SK-N-SH (cell line): Measurements from ENCODE around the gene IFITM5. TPM values are rescaled to one million over a fixed set of nuclear protein-coding genes. Genes with fewer than 3 reads are reported as not detected.

Experiments
- CTCF ChIA-PET: fragments of 300-600, 350-600 bp; formaldehyde crosslinking; extraction: SDS; loops from one replicate; lab custom pipeline; 2021; lab: Yijun Ruan, JAX
- POLR2A ChIA-PET: fragments of 350-600 bp; sonication (Branson Sonifier 250); formaldehyde crosslinking; extraction: SDS; loops from one replicate; lab custom pipeline; 2020; ENCODE audit warnings: antibody characterized with exemption, inconsistent platforms; lab: Yijun Ruan, JAX
- DNase-seq: peaks from one replicate; pipeline ENCODE4 v3.0.0; 2012
- H2AFZ ChIP-seq: fragments of 200-600 bp; sonication (generic); 2 replicates; pipeline ENCODE4 v1.8.1; 2016; ENCODE audit warnings: antibody characterized with exemption, mild to moderate bottlenecking, low read depth
- H3F3A ChIP-seq: fragments of 200-600 bp; sonication (generic); replicated peaks from 2 replicates; pipeline ENCODE3; 2016; ENCODE audit warnings: antibody characterized with exemption, mild to moderate bottlenecking; ENCODE audit not compliant: insufficient read depth
- H3K27ac ChIP-seq, 2 experiments: fragments of 200-500 bp in 1 of 2; fragments of 200-600 bp in 1 of 2; sonication (Bioruptor generic) in 1 of 2; sonication (generic), shearing (Covaris generic) in 1 of 2; 2 replicates each; pipeline versions ENCODE4 v1.5.1 to v1.6.1; 2014 to 2016; ENCODE audit warnings: low read depth in 2 of 2, inconsistent platforms in 1 of 2, low read length in 1 of 2, mild to moderate bottlenecking in 1 of 2, mixed read lengths in 1 of 2
- H3K27me3 ChIP-seq: fragments of 200-600 bp; sonication (generic), shearing (Covaris generic); 2 replicates; pipeline ENCODE4 v1.6.1; 2016; ENCODE audit warnings: mixed run types; ENCODE audit not compliant: insufficient read depth
- H3K36me3 ChIP-seq, 2 experiments: fragments of 200-500 bp in 1 of 2; fragments of 200-600 bp in 1 of 2; sonication (Bioruptor generic) in 1 of 2; sonication (generic) in 1 of 2; replicated peaks in 1 of 2; 2 replicates each; pipeline versions ENCODE3 to v1.5.1; 2014 to 2016; ENCODE audit warnings: low read length in 1 of 2, mild to moderate bottlenecking in 1 of 2; ENCODE audit not compliant: insufficient read depth in 2 of 2, control insufficient read depth in 1 of 2
- H3K4me1 ChIP-seq, 2 experiments: fragments of 200-500 bp in 1 of 2; fragments of 200-600 bp in 1 of 2; sonication (Bioruptor generic) in 1 of 2; sonication (generic), shearing (Covaris generic) in 1 of 2; 2 replicates each; pipeline versions ENCODE4 v1.5.1 to v1.6.1; 2014 to 2016; ENCODE audit warnings: low read depth in 1 of 2, low read length in 1 of 2, mixed run types in 1 of 2; ENCODE audit not compliant: insufficient read depth in 2 of 2, control insufficient read depth in 1 of 2
- H3K4me2 ChIP-seq: fragments of 200-600 bp; sonication (generic), shearing (Covaris generic); 2 replicates; pipeline ENCODE4 v1.6.1; 2017; ENCODE audit warnings: mixed run types
- H3K4me3 ChIP-seq, 2 experiments: fragments of 200-500 bp in 1 of 2; fragments of 200-600 bp in 1 of 2; sonication (Bioruptor generic) in 1 of 2; sonication (generic), shearing (Covaris generic) in 1 of 2; 2 replicates each; pipeline versions ENCODE4 v1.5.1 to v1.8.1; 2014 to 2016; ENCODE audit warnings: low read depth in 2 of 2, inconsistent platforms in 1 of 2, low read length in 1 of 2, mild to moderate bottlenecking in 1 of 2, mixed read lengths in 1 of 2, moderate library complexity in 1 of 2
- H3K79me2 ChIP-seq: fragments of 200-600 bp; sonication (generic); 2 replicates; pipeline ENCODE4 v1.8.1; 2017; ENCODE audit warnings: mild to moderate bottlenecking; ENCODE audit not compliant: insufficient read depth
- H3K9ac ChIP-seq: fragments of 200-600 bp; sonication (generic); 2 replicates; pipeline ENCODE4 v1.6.1; 2017; ENCODE audit warnings: mixed run types
- H3K9me2 ChIP-seq: fragments of 200-600 bp; sonication (generic); 2 replicates; pipeline ENCODE4 v1.6.1; 2017; ENCODE audit warnings: mixed run types
- H3K9me3 ChIP-seq: fragments of 200-600 bp; sonication (generic); 2 replicates; pipeline ENCODE4 v1.6.1; 2017; ENCODE audit warnings: mixed run types, mild to moderate bottlenecking, moderate library complexity
- H4K20me1 ChIP-seq: fragments of 200-600 bp; sonication (generic); 2 replicates; pipeline ENCODE4 v1.6.1; 2017; ENCODE audit warnings: mild to moderate bottlenecking, mixed run types; ENCODE audit not compliant: insufficient read depth
- ELF1 ChIP-seq: IDR thresholded peaks from 2 replicates; pipeline ENCODE4 v1.4.0; 2012
- EP300 ChIP-seq, 2 experiments: IDR thresholded peaks; 2 replicates each; pipeline versions ENCODE4 v1.4.0 to v1.6.1; 2012; ENCODE audit warnings: borderline replicate concordance in 1 of 2, low read depth in 1 of 2, low read length in 1 of 2
- EZH2phosphoT487 ChIP-seq: fragments of 200-600 bp; sonication (generic); IDR thresholded peaks from 2 replicates; pipeline ENCODE4 v1.6.1; 2017; ENCODE audit warnings: low read depth, mixed run types, mild to moderate bottlenecking, antibody characterized with exemption, moderate library complexity, borderline replicate concordance
- FOXJ3 ChIP-seq: sonication (generic); formaldehyde crosslinking; IDR thresholded peaks from 2 replicates; pipeline ENCODE4 v1.5.1; 2020; ENCODE audit warnings: mild to moderate bottlenecking, missing genetic modification reagents
- FOXM1 ChIP-seq: IDR thresholded peaks from 2 replicates; pipeline ENCODE4 v1.4.0; 2012; ENCODE audit warnings: low read depth, mild to moderate bottlenecking
- JUND ChIP-seq: IDR thresholded peaks from 2 replicates; pipeline ENCODE4 v1.4.0; 2012
- MEF2A ChIP-seq: IDR thresholded peaks from 2 replicates; pipeline ENCODE4 v1.4.0; 2012; ENCODE audit warnings: low read depth, borderline replicate concordance
- MXI1 ChIP-seq: IDR thresholded peaks from 2 replicates; pipeline ENCODE4 v1.6.1; 2012; ENCODE audit warnings: mild to moderate bottlenecking, low read depth, low read length, improper control_type of control experiment
- NFIC ChIP-seq: IDR thresholded peaks from 2 replicates; pipeline ENCODE4 v1.4.0; 2012; ENCODE audit warnings: borderline replicate concordance
- RAD21 ChIP-seq: IDR thresholded peaks from 2 replicates; pipeline ENCODE4 v1.6.1; 2012; ENCODE audit warnings: mild to moderate bottlenecking, low read length
- RCOR1 ChIP-seq: fragments of 150-350 bp; IDR thresholded peaks from 2 replicates; pipeline ENCODE4 v1.6.1; 2017; ENCODE audit warnings: antibody characterized with exemption, low read length
- RFX5 ChIP-seq: IDR thresholded peaks from 2 replicates; pipeline ENCODE4 v1.6.1; 2012; ENCODE audit warnings: mild to moderate bottlenecking, improper control_type of control experiment, low read length
- RXRA ChIP-seq: IDR thresholded peaks from 2 replicates; pipeline ENCODE4 v1.4.0; 2012; ENCODE audit warnings: low read depth, mild to moderate bottlenecking, borderline replicate concordance
- SMC3 ChIP-seq: IDR thresholded peaks from 2 replicates; pipeline ENCODE4 v1.6.1; 2012; ENCODE audit warnings: low read depth, low read length, improper control_type of control experiment
- TAF1 ChIP-seq: IDR thresholded peaks from 2 replicates; pipeline ENCODE4 v1.6.1; 2012; ENCODE audit warnings: low read depth, mild to moderate bottlenecking, low read length, moderate library complexity, borderline replicate concordance
- TCF12 ChIP-seq: IDR thresholded peaks from 2 replicates; pipeline ENCODE4 v1.4.0; 2012
- USF1 ChIP-seq: IDR thresholded peaks from 2 replicates; pipeline ENCODE4 v1.4.0; 2012; ENCODE audit warnings: low read depth, borderline replicate concordance
- YY1 ChIP-seq: IDR thresholded peaks from 2 replicates; pipeline ENCODE4 v1.4.0; 2012; ENCODE audit warnings: low read depth, mild to moderate bottlenecking
- WGBS: methylation state at CpG from one replicate; pipeline ENCODE4 v1.1.6; 2017; ENCODE audit warnings: low lambda C conversion rate; 5-methylcytosine and 5-hydroxymethylcytosine counted together
- polyA plus RNA-seq, 3 experiments: library from polyadenylated mRNA; depleted of rRNA; stranded (reverse); fragments of >200 nt; gene quantifications; 2 replicates each; pipeline ENCODE4 v1.2.3, GENCODE V29; 2012
- TF ChIP-seq, protein P1 (sequence below): IDR thresholded peaks from 2 replicates; pipeline ENCODE4; 2012
- TF ChIP-seq, protein P2 (sequence below): IDR thresholded peaks from 2 replicates; pipeline ENCODE4 v1.4.0; 2012; ENCODE audit warnings: low read depth, borderline replicate concordance

The IFITM5 gene
- polyA plus RNA-seq, 1 of the 3 experiments (the other 2 are of a cell fraction) = not detected

DNA sequence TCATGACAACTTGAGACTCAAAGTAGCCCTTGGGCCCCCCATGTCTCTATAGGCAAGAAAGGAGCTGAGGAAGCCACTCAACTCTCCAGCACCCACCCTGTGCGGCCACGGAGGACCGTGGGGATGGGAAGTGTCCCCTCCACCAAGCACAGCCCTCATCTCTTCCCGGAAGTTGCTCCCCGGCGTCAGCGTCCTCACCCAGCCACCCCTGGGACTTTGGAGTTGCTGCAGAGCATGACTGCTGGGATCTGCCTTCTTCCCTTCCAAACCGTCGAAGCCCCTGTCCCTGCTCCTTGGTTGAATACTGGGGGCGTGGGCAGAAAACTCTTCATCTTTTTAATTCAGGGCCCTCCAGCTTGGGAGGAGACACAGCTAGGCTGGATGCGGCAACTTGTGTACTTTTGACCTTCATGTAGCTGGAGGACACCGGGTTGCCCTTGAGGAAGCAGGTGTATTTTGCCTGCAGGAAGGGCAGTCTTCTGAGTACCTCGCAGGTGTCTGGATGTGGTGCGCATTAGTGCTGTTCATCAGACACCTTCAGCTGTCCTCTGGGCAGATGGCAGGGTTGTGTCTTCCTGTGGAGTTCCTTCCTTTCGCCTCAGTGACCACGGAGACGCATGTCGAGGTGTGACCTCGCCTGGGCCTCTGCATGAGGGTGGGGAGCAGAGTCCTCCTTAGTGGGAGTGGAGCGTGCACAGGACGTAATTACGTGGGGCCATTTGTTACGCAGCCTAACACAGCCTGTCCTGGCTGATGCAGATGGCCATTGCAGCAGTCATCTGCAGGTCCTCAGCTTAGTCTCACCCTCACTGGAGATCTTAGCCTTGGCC is 33.5 kb upstream of the IFITM5 start:
- Histone ChIP-seq H3K4me1 (no peaks in the 10 kb centered on the region; a peak in 1 of 4 replicates), H3K36me3 (no peaks in the 10 kb centered on the region), H3K27ac (no peak overlapping the region), H3K27me3 (no peaks in the 10 kb centered on the region), H3K9ac (no peak overlapping the region), H3F3A (no peaks in the 10 kb centered on the region), H3K4me2 (no peak overlapping the region), H4K20me1 (no peaks in the 10 kb centered on the region), H2AFZ (no peak overlapping the region), H3K79me2 (no peaks in the 10 kb centered on the region), H3K4me3 (no peak overlapping the region), H3K9me3 (no peaks in the 10 kb centered on the region), H3K9me2 (no peaks in the 10 kb centered on the region)
- WGBS = 53% methylated on average over 12 of the region's 23 CpGs
- DNase-seq = no peak
- TF ChIP-seq, protein P1, sequence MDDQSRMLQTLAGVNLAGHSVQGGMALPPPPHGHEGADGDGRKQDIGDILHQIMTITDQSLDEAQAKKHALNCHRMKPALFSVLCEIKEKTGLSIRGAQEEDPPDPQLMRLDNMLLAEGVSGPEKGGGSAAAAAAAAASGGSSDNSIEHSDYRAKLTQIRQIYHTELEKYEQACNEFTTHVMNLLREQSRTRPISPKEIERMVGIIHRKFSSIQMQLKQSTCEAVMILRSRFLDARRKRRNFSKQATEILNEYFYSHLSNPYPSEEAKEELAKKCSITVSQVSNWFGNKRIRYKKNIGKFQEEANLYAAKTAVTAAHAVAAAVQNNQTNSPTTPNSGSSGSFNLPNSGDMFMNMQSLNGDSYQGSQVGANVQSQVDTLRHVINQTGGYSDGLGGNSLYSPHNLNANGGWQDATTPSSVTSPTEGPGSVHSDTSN = no peak
- no peak for TF ChIP-seq MEF2A
- TF ChIP-seq, protein P2, sequence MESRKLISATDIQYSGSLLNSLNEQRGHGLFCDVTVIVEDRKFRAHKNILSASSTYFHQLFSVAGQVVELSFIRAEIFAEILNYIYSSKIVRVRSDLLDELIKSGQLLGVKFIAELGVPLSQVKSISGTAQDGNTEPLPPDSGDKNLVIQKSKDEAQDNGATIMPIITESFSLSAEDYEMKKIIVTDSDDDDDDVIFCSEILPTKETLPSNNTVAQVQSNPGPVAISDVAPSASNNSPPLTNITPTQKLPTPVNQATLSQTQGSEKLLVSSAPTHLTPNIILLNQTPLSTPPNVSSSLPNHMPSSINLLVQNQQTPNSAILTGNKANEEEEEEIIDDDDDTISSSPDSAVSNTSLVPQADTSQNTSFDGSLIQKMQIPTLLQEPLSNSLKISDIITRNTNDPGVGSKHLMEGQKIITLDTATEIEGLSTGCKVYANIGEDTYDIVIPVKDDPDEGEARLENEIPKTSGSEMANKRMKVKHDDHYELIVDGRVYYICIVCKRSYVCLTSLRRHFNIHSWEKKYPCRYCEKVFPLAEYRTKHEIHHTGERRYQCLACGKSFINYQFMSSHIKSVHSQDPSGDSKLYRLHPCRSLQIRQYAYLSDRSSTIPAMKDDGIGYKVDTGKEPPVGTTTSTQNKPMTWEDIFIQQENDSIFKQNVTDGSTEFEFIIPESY = no peak
- TF ChIP-seq TAF1 = no peak
- no peak for TF ChIP-seq JUND
- no peak for TF ChIP-seq RCOR1
- no peak for TF ChIP-seq RAD21
- TF ChIP-seq FOXM1 = no peak
- TF ChIP-seq MXI1 = no peak
- TF ChIP-seq EP300 (IDR thresholded peaks at IDR 0.05; ENCODE audit: borderline replicate concordance in 1 of 2, low read depth in 1 of 2, low read length in 1 of 2) = no peak
- TF ChIP-seq RFX5 = no peak
- TF ChIP-seq ELF1 = no peak
- no peak for TF ChIP-seq SMC3
- no peak for TF ChIP-seq USF1
- no peak for TF ChIP-seq YY1
- no peak for TF ChIP-seq FOXJ3 (CRISPR knock-in tag)
- TF ChIP-seq TCF12 = no peak
- TF ChIP-seq EZH2phosphoT487 = no peak
- TF ChIP-seq NFIC = no peak
- no peak for TF ChIP-seq RXRA
- CTCF ChIA-PET = interaction anchor here (1.2 to 1.3 kb wide), 2 partner anchors 27 to 74 kb away, joined by 3 to 4 read pairs; no protein-coding TSS in a partner anchor
- POLR2A ChIA-PET = no interaction called here
